HepG2 (cell line): ENCODE data around the gene SLC20A1. TPM values are rescaled to one million over a fixed set of nuclear protein-coding genes. Genes with fewer than 3 reads are reported as not detected.
A peak's percentile ranks its signal among the peaks of the same experiment; 100 is the strongest.

Source experiments
- ATAC-seq: fragments of 200-7000 bp; cut with Tn5 transposase; 3 replicates; pipeline ENCODE4 v1.9.1; 2020; ENCODE audit warnings: mild to moderate bottlenecking, moderate library complexity
- BruUV-seq: library from RNA; stranded (reverse); fragments of 400-500 nt; replicated peaks from 2 replicates; lab custom pipeline; 2021; lab: Mats Ljungman, UMichigan
- CTCF ChIA-PET: fragments of 300-600 bp; formaldehyde crosslinking; extraction: SDS; loops from one replicate; lab custom pipeline; 2021; ENCODE audit warnings: low total read pairs, inconsistent platforms, low intra/inter-chr PET ratio; lab: Yijun Ruan, JAX
- POLR2A ChIA-PET: fragments of 350-600 bp; sonication (Branson Sonifier 250); formaldehyde crosslinking; loops from one replicate; lab custom pipeline; 2020; ENCODE audit warnings: antibody characterized with exemption, inconsistent platforms; lab: Yijun Ruan, JAX
- DNase-seq: peaks from one replicate; pipeline ENCODE4 v3.0.0-alpha.2; 2015; ENCODE audit warnings: low spot score
- FAIRE-seq: peaks from 3 replicates; lab custom pipeline; 2011; peaks lifted over from hg19 to GRCh38; lab: Jason Lieb, UNC
- H2AFZ ChIP-seq: one replicate; pipeline ENCODE4 v1.6.1; 2011; ENCODE audit warnings: low read length, inconsistent platforms
- H3K27ac ChIP-seq: fragments of 300-600 bp; 3 replicates; pipeline ENCODE4 v1.8.0; 2011; ENCODE audit warnings: mixed run types, mild to moderate bottlenecking, mixed read lengths, low read length, inconsistent platforms; ENCODE audit not compliant: insufficient read depth; ENCODE audit errors: extremely low read length
- H3K27me3 ChIP-seq, 2 experiments: fragments of 200-600 bp in 1 of 2; 2 replicates in 1 of 2; 3 replicates in 1 of 2; pipeline versions ENCODE4 v1.6.0 to v1.8.0; 2011; ENCODE audit warnings: low read length in 2 of 2, mild to moderate bottlenecking in 2 of 2, moderate library complexity in 2 of 2, inconsistent platforms in 1 of 2; ENCODE audit not compliant: insufficient read depth in 2 of 2, control insufficient read depth in 1 of 2
- H3K36me3 ChIP-seq, 2 experiments: fragments of 200-600 bp in 1 of 2; replicated peaks in 1 of 2; 2 replicates in 1 of 2; 3 replicates in 1 of 2; pipeline versions ENCODE4 v1.5.1 to v1.8.0; 2011; ENCODE audit warnings: low read length in 2 of 2, inconsistent platforms in 1 of 2; ENCODE audit not compliant: insufficient read depth in 2 of 2, control insufficient read depth in 1 of 2
- H3K4me1 ChIP-seq: 2 replicates; pipeline ENCODE4 v1.5.1; 2012; ENCODE audit warnings: low read length, inconsistent platforms; ENCODE audit not compliant: insufficient read depth
- H3K4me2 ChIP-seq: 2 replicates; pipeline ENCODE4 v1.6.0; 2011; ENCODE audit warnings: low read depth, low read length, inconsistent platforms
- H3K4me3 ChIP-seq, 3 experiments: fragments of 200-600 bp in 1 of 3; sonication (generic), shearing (Covaris generic) in 1 of 3; replicated peaks in 1 of 3; 2 replicates each; pipeline ENCODE4 v1.5.1; 2011 to 2016; ENCODE audit warnings: low read length in 3 of 3, inconsistent platforms in 2 of 3, low read depth in 2 of 3, mild to moderate bottlenecking in 2 of 3, control low read depth in 1 of 3, mixed read lengths in 1 of 3; ENCODE audit not compliant: insufficient read depth in 1 of 3
- H3K79me2 ChIP-seq: one replicate; pipeline ENCODE4 v1.6.1; 2011; ENCODE audit warnings: low read length, inconsistent platforms; ENCODE audit not compliant: insufficient read depth
- H3K9ac ChIP-seq: 2 replicates; pipeline ENCODE4 v1.6.0; 2011; ENCODE audit warnings: mild to moderate bottlenecking, low read depth, low read length, inconsistent platforms; ENCODE audit not compliant: insufficient read depth
- H3K9me3 ChIP-seq: 2 replicates; pipeline ENCODE4 v1.5.1; 2012; ENCODE audit warnings: mild to moderate bottlenecking, low read length
- H4K20me1 ChIP-seq: 2 replicates; pipeline ENCODE4 v1.6.0; 2011; ENCODE audit warnings: inconsistent platforms, mild to moderate bottlenecking, low read length, moderate library complexity; ENCODE audit not compliant: insufficient read depth
- ELF1 ChIP-seq: sonication (generic); formaldehyde crosslinking; IDR thresholded peaks from 2 replicates; pipeline ENCODE4 v1.4.0; 2020; ENCODE audit warnings: missing genetic modification reagents
- FOXP1 ChIP-seq, 2 experiments: fragments of 450-650 bp in 1 of 2; IDR thresholded peaks; 2 replicates each; pipeline ENCODE4 v1.6.1; 2017 to 2018; ENCODE audit warnings: antibody characterized with exemption in 1 of 2
- HOMEZ ChIP-seq: IDR thresholded peaks from 2 replicates; pipeline ENCODE4 v1.6.1; 2016; ENCODE audit warnings: low read depth
- MAFF ChIP-seq: IDR thresholded peaks from 2 replicates; pipeline ENCODE4 v1.6.1; 2011; ENCODE audit warnings: low read depth, low read length, improper control_type of control experiment
- PAXIP1 ChIP-seq: sonication (generic); formaldehyde crosslinking; conservative IDR thresholded peaks from 2 replicates; pipeline ENCODE4 v1.4.0; 2020; ENCODE audit warnings: mild to moderate bottlenecking, missing genetic modification reagents, moderate library complexity
- RARA ChIP-seq: IDR thresholded peaks from 2 replicates; pipeline ENCODE4 v1.6.1; 2016; ENCODE audit warnings: missing genetic modification reagents, missing compliant biosample characterization
- SAP130 ChIP-seq: IDR thresholded peaks from 2 replicates; pipeline ENCODE4 v1.6.1; 2016; ENCODE audit warnings: low read depth
- SOX5 ChIP-seq: IDR thresholded peaks from 2 replicates; pipeline ENCODE4 v1.6.1; 2016; ENCODE audit warnings: borderline replicate concordance
- ZNF329 ChIP-seq: sonication (generic); formaldehyde crosslinking; IDR thresholded peaks from 2 replicates; pipeline ENCODE4 v1.9.0; 2021; ENCODE audit warnings: low read depth, mild to moderate bottlenecking, missing genetic modification reagents
- ZNF414 ChIP-seq: sonication (generic); formaldehyde crosslinking; IDR thresholded peaks from 2 replicates; pipeline ENCODE4 v1.5.0; 2020; ENCODE audit warnings: missing genetic modification reagents
- ZNF460 ChIP-seq: sonication (generic); formaldehyde crosslinking; IDR thresholded peaks from 2 replicates; pipeline ENCODE4 v1.5.1; 2020; ENCODE audit warnings: missing genetic modification reagents, mild to moderate bottlenecking, borderline replicate concordance
- ZNF652 ChIP-seq: IDR thresholded peaks from 2 replicates; pipeline ENCODE4 v1.6.1; 2016; ENCODE audit warnings: low read depth, borderline replicate concordance
- ZNF720 ChIP-seq: sonication (generic); formaldehyde crosslinking; IDR thresholded peaks from 2 replicates; pipeline ENCODE4 v1.4.0; 2020; ENCODE audit warnings: missing genetic modification reagents
- ZNF816 ChIP-seq: sonication (generic); formaldehyde crosslinking; IDR thresholded peaks from 2 replicates; pipeline ENCODE4 v1.8.0; 2022; ENCODE audit warnings: missing genetic modification reagents, mild to moderate bottlenecking, borderline replicate concordance
- WGBS: methylation state at CpG from one replicate; pipeline ENCODE4 v1.1.6; 2017; ENCODE audit warnings: low lambda C conversion rate; 5-methylcytosine and 5-hydroxymethylcytosine counted together
- in situ Hi-C: cut with HindIII; loops from 2 replicates; pipeline ENCODE4 v1.10.0; 2017; ENCODE audit warnings: low pct_unique_long_range_greater_than_20kb; ENCODE audit not compliant: extremely low pct_ligation_motif_present
- intact Hi-C: fragments of 100-400 bp; cut with micrococcal nuclease; formaldehyde crosslinking; loops from one replicate; pipeline ENCODE4 v1.10.0; 2022; ENCODE audit not compliant: unreplicated experiment
- polyA plus RNA-seq, 8 experiments: library from polyadenylated mRNA; depleted of rRNA in 3 of 8; stranded (reverse) in 7 of 8; unstranded in 1 of 8; fragments of >200 nt; fragmentation: Illumina TruSeq in 4 of 8; extraction: Trizol in 4 of 8; gene quantifications; 2 replicates each; pipeline versions ENCODE4 v1.2.1 to v1.2.3, GENCODE V29; 2011 to 2016; ENCODE audit warnings: low read depth in 4 of 8, missing spikeins in 1 of 8, mixed read lengths in 1 of 8; ENCODE audit not compliant: insufficient read depth in 1 of 8
- total RNA-seq, 5 experiments: library from RNA; depleted of rRNA; stranded (reverse); fragments of >200 nt; fragmentation: Illumina TruSeq; extraction: Trizol; gene quantifications; 2 replicates each; pipeline ENCODE4 v1.2.3, GENCODE V29; 2016; ENCODE audit warnings: low read depth in 1 of 5

The SLC20A1 gene
- total and polyA plus RNA-seq, 2 of the 13 experiments (the other 11 are each of a cell fraction or from before 2014, with no cell fraction given) = 54.0 to 85.9 TPM

- POLR2A ChIA-PET = interaction anchor here (0.5 to 1.5 kb wide), 4 partner anchors 9 to 50 kb away, joined by 3 to 6 read pairs (median 4); partner anchors contain the start of gene SLC20A1
- WGBS = 35% methylated on average over 12 of the region's 12 CpGs
- Histone ChIP-seq H3K4me2 (peak overlapping the region; percentile 33), H3K27me3 (peaks cover 0 to 25% of the 10 kb centered on the region in 2 experiments; a peak in 3 of 5 replicates), H3K4me3 (no peak overlapping the region), H4K20me1 (no peaks in the 10 kb centered on the region), H3K4me1 (peaks cover 46% of the 10 kb centered on the region), H3K27ac (no peak overlapping the region), H3K9me3 (no peaks in the 10 kb centered on the region), H3K9ac (no peak overlapping the region), H3K36me3 (no peaks in the 10 kb centered on the region), H3K79me2 (no peaks in the 10 kb centered on the region), H2AFZ (no peak overlapping the region)
- DNase-seq = peak; percentile 36
- in situ Hi-C loops (no loop called here), intact Hi-C loops (no loop called here)
- no peak for FAIRE-seq
- ATAC-seq = peak; percentile 27; the same call in 2 of the 3 replicates
- CTCF ChIA-PET = no interaction called here
- BruUV-seq = no TSS peak
- TF ChIP-seq PAXIP1 (CRISPR knock-in tag) = peak; percentile 54
- TF ChIP-seq ZNF460 = 0 out of 2 replicates have a peak, but pooled peaks have one; percentile 17
- peak; percentile 53; the same call in 1 of the 2 replicates for TF ChIP-seq RARA (CRISPR knock-in tag)
- no peak for TF ChIP-seq ZNF414 (CRISPR knock-in tag)
- peak; percentile 47; the same call in 1 of the 2 replicates for TF ChIP-seq ZNF816 (CRISPR knock-in tag)
- peak; percentile 26; the same call in 1 of the 2 replicates for TF ChIP-seq SAP130 (CRISPR knock-in tag)
- no peak for TF ChIP-seq ZNF329 (CRISPR knock-in tag)
- TF ChIP-seq ZNF652 (CRISPR knock-in tag) = peak; percentile 52; the same call in 1 of the 2 replicates
- 0 out of 2 replicates have a peak, but pooled peaks have one; percentile 29 for TF ChIP-seq HOMEZ (CRISPR knock-in tag)
- no peak for TF ChIP-seq ZNF720 (CRISPR knock-in tag)
- TF ChIP-seq ELF1 (CRISPR knock-in tag) = peak; percentile 67
- TF ChIP-seq FOXP1 (IDR thresholded peaks at IDR 0.05) = no peak
- TF ChIP-seq FOXP1 (CRISPR knock-in tag; IDR thresholded peaks at IDR 0.05) = peak; percentile 91
- TF ChIP-seq SOX5 (CRISPR knock-in tag) = peak; percentile 42; the same call in 1 of the 2 replicates
- no peak for TF ChIP-seq MAFF
Observed at GRCh38 chr2:112683550-112684414, 38.0 kb downstream of the SLC20A1 start.
